ENCODE results near the gene LRP5.

- no peak for TF ChIP-seq EZH2 (IDR thresholded peaks at IDR 0.05; ENCODE audit: insufficient read depth, low read length)
- TF ChIP-seq CTCF (IDR thresholded peaks at IDR 0.05; ENCODE audit: insufficient read depth, low read depth, low read length): no peak
Measured at GRCh38 chr11:68401856-68402255, 89.5 kb downstream of the LRP5 start.

Data from astrocyte (in vitro differentiated cells and primary cell).